NT2/D1 (cell line): ENCODE data around the gene PPP1R13L.

Source experiments
- SUZ12 ChIP-seq: IDR thresholded peaks from 2 replicates; pipeline ENCODE4 v1.6.1; 2011; ENCODE audit not compliant: insufficient read length, insufficient read depth; ENCODE audit errors: extremely low read depth
- YY1 ChIP-seq: IDR thresholded peaks from 2 replicates; pipeline ENCODE4 v1.6.1; 2011; ENCODE audit not compliant: insufficient read length, insufficient read depth
- ZNF274 ChIP-seq: IDR thresholded peaks from 2 replicates; pipeline ENCODE4 v1.6.1; 2011; ENCODE audit warnings: mild to moderate bottlenecking, low read depth, low read length

- TF ChIP-seq YY1 (no peak), ZNF274 (no peak), SUZ12 (no peak)
Observed at GRCh38 chr19:45357445-45357783, 47.5 kb downstream of the PPP1R13L start.
